Measurements from ENCODE around the gene RDH8.
"Not testable (repeated sequence)": the region's sequence is repeated elsewhere in the genome, so short reads cannot be mapped to it uniquely, and the experiment has no call there.

Gene RDH8

DNA sequence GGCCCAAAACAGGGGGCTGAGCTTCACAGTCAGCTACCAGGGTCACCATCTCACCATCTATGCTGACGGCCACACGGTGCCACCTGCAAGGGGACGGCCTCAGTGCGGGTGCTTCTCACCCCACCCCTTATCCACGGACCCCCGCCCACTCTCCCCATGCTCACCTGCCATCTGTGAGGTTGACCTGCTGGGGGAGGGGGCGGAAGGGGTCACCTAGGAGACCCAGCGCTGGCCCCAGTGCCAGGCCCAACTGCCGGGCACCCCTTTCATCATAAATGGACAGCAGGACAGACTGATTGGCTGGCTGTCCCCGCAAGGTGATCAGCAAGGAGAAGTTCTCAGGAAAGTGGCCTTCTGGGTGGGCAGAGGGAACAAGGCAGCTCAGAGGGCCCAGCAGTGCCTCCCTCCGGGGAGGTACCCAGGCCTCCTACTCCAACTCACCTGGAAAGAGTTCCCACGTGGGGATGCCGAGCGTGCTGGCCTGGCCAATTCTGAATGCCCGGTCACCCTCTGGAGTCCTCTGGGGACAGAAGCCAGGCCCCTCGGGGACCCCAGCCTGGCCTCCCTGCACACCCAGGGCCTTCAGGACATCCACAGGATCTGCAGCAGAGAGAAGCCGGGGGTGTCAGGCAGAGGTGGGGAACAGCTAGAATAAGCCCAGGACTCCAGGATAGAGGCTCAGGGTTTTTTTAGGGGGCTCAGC lies 7.5 kb upstream of the RDH8 start:
- no peak for DNase-seq (ENCODE audit: low read depth, low spot score)

GRCh38 chr19:10006335-10006708 lies 7.0 kb upstream of the RDH8 start:
- DNase-seq (ENCODE audit: low read depth, low spot score): no peak

DNA sequence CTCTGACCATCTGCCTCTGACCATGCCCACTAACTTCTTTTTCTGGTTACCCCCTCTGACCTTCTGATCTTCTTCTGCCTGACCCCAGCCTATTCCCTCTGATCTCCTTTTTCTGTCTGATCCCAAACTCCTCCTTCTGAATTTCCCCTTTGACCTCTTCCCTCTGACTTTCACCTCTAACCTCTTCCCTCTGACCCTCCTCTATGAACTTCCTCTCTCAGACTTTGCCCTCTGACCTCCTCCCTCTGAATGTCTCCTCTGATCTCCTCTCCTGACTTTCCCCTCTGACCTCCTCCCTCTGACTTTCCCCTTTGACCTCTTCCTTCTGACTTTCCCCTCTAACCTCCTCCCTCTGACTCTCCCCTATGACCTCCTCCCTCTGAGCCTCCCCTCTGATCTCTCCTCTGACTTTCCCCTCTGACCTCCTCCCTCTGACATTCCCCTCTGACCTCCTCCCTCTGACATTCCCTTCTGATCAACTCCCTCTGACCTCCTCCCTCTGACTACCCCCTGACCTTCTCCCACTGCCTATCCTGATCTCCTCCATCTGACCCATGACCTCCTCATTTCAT lies 6.4 kb upstream of the RDH8 start:
- DNase-seq (ENCODE audit: low read depth, low spot score): no peak

GRCh38 chr19:10007371-10008183 lies 5.7 kb upstream of the RDH8 start:
- DNase-seq (ENCODE audit: low read depth, low spot score): no peak

GRCh38 chr19:10008184-10008765 lies 5.0 kb upstream of the RDH8 start:
- DNase-seq (ENCODE audit: low read depth, low spot score): no peak

- DNase-seq (ENCODE audit: low read depth, low spot score): no peak
These were observed 3.5 kb upstream of the RDH8 start for GRCh38 chr19:10009714-10010224.

DNA sequence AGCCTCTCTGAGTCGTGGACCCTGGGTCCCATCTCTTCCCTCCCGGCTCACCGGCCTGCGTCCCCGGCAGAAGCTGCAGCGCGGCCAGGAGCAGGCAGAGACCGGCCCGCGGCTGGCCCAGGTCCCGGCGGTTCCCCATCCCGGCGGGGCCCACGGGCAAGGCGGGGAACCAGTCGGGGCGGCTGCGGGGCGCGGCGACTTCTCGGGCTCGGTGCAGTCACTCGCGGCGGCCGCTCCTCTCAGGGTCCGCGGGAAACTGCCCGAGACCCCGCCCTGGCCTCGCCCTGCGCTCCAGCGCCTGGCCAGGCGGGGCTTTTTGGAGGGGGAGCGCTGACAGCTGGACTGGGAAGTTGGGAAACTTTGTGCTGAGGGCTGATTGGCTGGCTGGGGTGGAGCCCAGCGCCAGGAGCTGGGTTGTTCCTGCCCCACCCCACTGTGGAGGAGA lies 3.0 kb upstream of the RDH8 start, which contains the start of gene COL5A3:
COL5A3 (minus strand) TSS at position 258 of the 445 bp plus-strand sequence; CDS start at position 139, 119 bp downstream.
- no peak for DNase-seq (ENCODE audit: low read depth, low spot score)

GRCh38 chr19:10010939-10011338 lies 2.3 kb upstream of the RDH8 start:
- DNase-seq (ENCODE audit: low read depth, low spot score): no peak

- DNase-seq (ENCODE audit: low read depth, low spot score): no peak
These were observed 1.3 kb upstream of the RDH8 start for GRCh38 chr19:10011974-10012373.

GRCh38 chr19:10013834-10014618 lies 743 bp downstream of the RDH8 start:
- DNase-seq (ENCODE audit: low read depth, low spot score): no peak

GRCh38 chr19:10018263-10018662 lies 5.0 kb downstream of the RDH8 start:
- no peak for DNase-seq (ENCODE audit: low read depth, low spot score)

DNA sequence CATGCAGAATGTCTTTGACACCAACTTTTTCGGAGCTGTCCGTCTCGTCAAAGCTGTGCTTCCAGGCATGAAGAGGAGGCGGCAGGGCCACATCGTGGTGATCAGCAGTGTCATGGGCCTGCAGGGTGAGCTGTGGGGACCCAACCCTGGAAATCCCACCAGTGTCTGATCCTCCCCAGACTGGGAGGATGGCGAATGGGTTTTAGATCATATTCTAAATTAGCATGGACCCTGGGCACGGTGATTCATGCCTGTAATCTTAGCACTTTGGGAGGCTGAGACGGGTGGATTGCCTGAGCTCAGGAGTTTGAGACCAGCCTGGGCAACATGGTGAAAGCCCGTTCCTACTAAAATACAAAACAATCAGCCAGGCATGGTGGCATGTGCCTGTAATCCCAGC lies 5.5 kb downstream of the RDH8 start:
- DNase-seq (ENCODE audit: low read depth, low spot score): no peak

DNA sequence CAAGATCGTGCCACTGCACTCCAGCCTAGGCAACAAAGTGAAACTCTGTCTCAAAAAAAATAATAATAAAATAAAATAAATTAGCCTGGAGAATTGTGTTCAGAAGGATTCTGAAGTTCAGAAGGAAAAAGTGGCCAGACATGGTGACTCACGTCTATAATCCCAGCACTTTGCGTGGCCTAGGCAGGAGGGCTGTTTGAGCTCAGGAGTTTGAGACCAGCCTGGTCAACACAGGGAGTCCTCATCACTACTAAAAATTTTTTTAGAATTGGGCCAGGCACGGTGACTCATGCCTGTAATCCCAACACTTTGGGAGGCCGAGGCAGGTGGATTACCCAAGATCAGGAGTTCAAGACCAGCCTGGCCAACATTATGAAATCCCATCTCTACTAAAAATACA lies 6.0 kb downstream of the RDH8 start:
- DNase-seq (ENCODE audit: low read depth, low spot score): no peak

DNA sequence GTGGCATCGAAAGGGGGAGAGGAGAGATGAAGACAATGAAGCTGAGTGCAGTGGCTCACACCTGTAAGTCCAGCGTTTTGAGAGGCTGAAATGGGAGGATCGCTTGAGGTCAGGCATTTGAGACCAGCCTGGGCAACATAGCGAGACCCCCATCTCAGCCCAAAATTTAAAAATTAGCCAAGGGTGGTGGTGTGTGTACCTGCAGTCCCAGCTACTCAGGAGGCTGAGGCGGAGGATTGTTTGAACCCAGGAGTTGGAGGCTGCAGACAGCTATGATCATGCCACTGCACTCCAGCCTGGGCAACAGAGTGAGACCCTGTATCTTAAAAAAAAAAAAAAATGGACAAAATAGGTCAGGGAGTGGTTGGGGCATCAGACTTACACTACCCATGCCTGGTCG lies 7.6 kb downstream of the RDH8 start:
- no peak for DNase-seq (ENCODE audit: low read depth, low spot score)

DNA sequence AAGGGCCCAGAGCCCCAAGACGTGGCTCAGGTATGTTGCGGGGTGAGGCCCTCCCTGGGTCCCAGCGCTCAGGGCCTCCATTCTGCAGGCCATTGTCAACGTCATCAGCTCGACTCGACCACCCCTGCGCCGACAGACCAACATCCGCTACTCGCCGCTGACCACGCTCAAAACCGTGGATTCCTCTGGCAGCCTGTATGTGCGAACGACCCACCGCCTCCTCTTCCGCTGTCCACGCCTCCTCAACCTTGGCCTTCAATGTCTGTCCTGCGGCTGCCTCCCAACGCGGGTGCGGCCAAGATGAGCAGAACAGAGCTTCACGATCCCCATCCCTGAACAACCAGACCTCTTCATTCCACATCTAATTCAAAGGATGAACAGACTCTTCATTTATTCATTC lies 8.2 kb downstream of the RDH8 start:
- no peak for DNase-seq (ENCODE audit: low read depth, low spot score)

DNA sequence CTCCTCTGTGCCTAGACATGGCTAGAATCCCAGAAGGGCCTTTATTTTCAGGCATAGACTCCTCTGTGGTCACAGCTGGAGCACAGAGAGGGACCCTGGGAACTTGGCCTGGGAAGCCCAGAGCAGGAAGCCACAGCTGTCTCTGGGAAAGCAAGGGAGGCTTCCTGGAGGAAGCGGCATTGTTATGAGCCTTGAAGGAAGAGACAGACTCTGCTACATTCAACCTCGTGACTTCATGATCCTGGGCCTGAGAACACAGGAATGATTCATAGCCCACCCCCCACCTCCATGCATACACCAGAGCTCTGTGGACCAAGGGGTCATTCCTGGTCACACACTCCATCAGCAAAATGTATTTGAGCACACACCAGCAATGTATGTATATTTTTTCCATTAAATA lies 8.6 kb downstream of the RDH8 start:
- no peak for DNase-seq (ENCODE audit: low read depth, low spot score)

DNA sequence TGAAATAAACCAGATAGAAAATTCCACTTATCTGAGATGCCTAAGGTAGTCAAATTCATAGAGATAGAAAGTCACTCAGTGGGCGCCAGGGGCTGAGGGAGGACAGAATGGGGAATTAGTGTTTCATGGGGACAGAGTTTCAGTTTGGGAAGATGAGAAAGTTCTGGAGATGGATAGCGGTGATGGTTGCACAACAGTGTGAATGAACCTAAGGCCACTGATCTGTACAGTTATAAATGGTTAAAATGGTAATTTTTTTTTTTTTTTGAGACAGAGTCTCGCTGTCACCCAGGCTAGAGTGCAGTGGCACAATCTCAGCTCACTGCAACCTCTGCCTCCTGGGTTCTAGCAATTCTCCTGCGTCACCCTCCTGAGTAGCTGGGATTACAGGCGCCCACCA lies 9.8 kb downstream of the RDH8 start:
- not testable (repeated sequence) for DNase-seq (ENCODE audit: low read depth, low spot score)

GRCh38 chr19:10026744-10027143 lies 13.5 kb downstream of the RDH8 start:
- no peak for DNase-seq (ENCODE audit: low read depth, low spot score)

DNA sequence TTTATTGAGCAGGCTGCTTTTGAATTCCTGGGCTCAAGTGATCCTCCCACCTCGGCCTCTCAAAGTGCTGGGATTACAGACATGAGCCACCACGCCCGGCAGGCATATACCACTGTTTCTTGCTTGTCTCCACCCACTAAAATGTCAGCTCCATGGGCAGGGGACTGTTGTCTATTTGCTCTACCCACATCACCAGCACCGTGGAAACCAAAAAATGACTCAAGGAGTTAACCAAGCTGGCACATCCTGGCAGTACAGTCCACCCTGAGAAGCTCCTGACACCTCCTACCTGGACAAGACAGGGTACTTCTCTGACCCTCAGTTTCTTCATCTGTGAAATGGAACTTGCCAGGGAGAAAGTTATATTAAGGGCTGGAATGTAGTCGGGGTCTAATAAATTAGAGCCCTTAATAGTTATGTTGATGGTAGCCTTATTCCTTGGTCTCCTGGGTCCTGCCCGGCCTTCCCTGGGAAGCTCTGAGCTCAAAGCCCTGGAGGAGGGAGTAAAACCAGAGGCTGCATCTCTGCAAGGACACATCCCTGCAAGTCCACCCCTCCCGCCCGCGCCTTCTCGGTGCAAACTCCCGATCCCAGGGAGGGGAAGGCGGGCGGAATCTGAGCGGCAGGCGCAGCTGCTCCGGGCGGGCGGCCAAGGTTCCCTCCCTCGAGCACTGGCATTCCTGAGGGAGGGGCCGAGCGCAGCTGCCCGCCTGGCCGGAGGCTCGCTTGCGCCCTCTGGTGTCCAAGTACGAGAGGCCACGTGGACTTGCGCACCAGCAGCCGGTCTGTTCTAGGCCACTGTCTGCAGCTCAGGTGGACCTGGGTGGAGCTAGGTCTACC lies 14.1 kb downstream of the RDH8 start:
- DNase-seq (ENCODE audit: low read depth, low spot score): peak; percentile 51

GRCh38 chr19:10033614-10034013 lies 20.3 kb downstream of the RDH8 start:
- DNase-seq (ENCODE audit: low read depth, low spot score): no peak

Measured in activated naive CD8-positive, alpha-beta T cell treated with anti-CD3 and anti-CD28 coated beads, Interleukin-2, amount 50 U/mL, for 16 hours (primary cell).